GM21390 (cell line): ENCODE data around the gene DKKL1.

Experiments used
- ATAC-seq: cut with Tn5 transposase; IDR thresholded peaks from one replicate; pipeline ENCODE4 v1.9.1; 2021; ENCODE audit not compliant: unreplicated experiment

DKKL1 gene

DNA sequence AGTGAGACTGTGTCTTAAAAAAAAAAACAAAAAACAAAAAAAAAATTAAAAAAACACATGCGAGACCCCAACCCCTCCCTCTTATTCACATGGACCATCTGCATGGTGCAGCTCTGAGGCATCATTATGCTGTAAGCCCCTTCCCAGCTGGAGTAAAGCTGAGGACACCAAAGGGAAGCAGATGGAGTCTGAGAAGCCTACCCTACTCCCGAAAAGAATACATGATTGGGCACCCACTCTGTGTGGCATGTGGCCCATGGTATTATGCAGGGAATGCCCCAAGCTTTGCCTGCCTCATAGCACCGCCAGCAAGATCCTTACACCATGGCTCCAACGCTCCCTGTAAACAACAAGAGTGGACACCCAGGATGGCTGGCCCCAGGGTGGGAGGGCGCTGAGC is 54.8 kb downstream of the DKKL1 start:
- no peak for ATAC-seq

DNA sequence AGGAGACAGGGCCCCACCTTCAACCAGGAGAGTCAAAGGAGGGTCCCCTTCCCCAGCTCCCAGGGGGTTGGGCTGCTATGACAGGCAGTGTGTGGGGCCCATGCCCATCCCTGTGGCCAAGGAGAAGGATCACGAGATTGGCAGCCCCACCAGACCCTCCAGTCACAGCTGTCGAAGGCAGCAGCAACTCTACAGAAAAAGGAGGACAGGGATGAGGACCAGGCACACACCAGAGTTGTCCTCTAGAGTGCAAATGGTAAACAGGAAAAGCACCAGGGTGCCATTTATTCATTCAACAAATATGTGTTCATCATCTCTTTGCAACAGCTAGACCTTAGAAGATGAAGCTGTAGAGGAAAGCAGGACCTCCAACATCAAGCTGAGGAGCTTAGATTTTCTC is 55.5 kb downstream of the DKKL1 start:
- no peak for ATAC-seq

DNA sequence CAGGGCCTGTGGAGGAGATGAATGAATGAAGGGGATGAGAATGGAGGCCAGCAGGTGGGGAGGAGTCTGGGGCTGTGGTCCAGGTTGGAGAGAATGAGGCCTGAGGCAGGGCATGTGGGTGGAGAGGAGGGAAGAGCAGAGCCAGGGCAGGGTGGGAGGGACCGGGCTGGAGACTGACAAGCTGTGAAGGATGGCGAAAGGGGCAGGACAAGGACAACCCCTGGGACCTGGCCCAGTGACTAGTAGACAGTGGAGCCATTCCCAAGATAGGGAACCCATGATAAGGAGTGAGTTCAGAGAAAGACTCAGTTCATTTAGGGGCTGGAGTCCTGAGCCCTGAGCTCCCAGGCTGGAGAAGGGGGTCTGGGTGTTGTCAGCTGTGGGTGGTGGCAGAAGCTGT is 56.5 kb downstream of the DKKL1 start:
- no peak for ATAC-seq

DNA sequence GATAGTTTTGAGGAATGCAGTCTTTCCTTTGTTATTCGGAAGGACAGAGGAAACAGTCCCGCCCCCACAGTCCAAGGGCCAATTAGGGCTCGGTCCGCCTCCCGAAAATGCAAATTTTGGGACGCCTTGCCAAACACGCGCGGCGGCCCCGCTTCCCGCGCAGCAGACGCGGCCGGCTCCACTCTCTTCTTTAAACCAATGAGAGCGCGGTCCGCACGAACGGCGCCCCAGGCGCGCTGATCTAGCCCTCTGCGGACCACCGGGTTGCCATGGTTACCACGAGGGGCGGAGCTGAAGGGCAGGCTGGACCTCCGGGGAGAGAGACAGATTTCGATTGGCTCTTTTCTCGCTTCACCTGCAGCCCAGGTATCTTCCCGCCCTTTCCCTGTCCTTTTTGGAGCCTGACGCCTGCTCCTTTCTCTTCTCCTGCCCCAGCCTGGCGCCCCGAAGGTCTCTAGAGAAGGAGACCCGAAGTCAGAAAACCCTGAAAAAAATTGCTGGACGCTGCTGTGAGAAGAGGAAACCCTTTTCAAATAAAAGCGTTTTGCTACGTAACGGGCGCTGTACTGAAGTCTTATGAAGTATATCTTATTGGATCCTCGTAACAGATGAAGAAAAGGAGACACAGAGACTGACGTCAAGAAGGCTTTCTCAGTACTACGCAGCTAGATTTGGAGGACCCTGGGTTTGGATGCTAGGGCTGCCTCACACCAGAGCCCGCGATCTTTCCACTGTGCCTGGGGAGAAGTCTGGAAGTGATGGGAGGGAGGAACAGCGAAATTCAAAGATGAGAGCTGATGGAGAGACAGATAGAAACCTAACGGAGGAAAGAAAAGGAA is 57.6 kb downstream of the DKKL1 start:
- ATAC-seq, result no peak

DNA sequence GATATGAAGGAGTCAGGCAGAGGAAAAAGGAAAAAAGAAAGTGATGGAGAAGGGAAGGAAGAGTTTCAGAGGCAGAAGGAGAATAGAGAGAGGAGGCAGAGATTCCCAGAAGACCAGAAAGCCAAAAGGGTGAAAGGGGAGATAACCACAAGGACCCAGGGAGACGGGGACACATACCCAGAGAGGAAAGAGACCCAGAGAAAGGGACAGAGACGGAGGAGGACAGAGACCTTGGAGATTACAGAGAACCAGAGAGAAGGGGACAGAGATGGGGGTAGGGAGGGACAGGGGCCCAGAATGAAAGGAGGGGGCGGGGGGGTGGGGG is 58.2 kb downstream of the DKKL1 start:
- ATAC-seq, result no peak

DNA sequence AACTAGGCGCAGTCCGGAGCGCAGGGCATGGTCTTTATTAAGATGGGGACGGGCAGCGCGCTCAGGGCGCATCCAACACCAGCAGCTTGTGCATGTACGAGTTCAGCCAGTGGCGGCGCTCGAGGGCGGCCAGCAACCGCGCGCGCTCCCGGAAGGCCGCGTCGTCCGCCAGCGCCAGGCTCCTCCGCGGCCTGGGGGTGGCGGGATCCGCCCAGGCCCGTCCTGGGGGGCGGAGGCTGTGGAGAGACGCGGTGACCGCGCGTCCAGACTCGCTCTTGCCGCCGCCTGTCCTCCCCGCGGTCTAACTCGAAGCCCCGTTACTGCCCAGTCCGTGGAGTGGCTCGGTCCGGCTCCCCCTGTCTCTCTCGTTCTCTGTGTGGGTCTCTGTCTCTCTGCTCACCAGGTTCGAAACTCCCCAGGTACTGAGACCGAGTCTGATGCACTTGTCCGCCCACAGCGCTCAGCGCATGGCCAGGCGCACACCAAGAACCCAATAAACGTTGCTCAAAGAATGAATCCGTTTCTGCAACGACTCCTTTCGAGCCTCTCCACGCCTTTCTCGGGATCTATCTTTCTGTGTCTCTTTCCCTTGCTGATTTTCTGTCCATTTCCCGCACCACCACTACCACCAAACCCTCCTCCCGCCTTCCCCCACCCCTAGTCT is 58.9 kb downstream of the DKKL1 start:
- ATAC-seq, result no peak

DNA sequence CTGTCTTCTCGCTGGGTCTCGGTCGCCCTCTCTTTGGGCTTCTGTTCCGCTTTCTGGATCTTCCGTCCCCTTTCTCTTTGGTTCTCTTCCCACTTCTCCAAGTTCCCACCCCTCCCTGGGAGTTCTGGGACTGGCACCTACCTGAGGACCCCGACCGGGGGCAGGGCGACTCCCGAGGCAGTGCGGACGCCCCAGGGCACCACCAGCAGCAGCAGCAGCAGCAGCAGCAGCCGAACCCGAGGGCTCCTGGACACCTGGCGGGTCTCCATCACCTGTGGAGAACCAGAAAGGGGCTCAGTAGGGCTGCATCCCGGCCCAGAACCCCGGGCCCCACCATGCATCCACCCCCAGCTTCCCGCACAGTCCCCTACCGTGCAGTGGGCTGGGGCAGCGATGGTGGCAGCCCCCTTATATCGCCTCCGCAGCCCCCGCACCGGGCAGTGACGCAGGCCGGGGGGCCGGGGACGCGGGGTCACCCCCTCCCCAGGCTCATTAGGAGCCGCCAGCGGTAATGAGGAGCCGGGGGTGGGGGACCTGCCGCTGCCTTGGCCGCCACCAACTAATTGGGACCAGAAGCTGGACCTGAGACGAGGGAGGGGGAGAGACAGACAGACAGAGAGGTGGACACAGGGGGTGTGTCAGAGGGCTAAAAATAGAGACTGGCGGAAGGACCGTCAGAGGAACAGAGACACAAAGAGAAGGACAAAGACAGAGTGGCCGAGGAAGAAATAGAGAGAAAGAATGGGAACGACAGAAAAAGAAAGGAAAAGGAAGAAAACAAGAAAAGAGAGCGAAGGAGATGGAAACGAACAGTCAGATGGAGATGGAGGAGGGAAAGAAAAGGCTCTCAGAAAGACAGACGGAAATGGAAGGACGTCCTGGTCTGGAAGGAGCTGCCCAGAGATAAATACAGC is 59.7 kb downstream of the DKKL1 start, which contains the start of gene PTH2:
Gene PTH2 (minus strand): TSS at position 371 of the 914 bp plus-strand sequence. CDS start 102 bp downstream, at position 269.
- ATAC-seq, result no peak

DNA sequence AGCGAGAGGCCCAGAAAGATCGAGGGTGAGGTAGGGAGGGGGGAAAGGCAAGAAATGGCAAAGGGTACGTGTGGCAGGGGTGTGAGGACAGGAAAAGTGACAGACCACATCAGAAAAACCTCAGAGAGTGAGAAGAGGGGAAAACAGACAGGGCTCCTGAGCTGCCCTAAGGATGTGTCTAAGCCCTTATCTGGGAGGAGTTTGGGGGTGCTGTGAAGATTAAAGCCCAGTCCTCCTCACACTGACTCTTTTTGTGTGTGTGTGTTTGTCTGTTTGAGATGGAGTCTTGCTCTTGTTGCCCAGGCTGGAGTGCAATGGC is 60.3 kb downstream of the DKKL1 start:
- no peak for ATAC-seq
